Measurements from ENCODE around the gene ALDH16A1. TPM values are rescaled to one million over a fixed set of nuclear protein-coding genes. Genes with fewer than 3 reads are reported as not detected.

ALDH16A1 gene
- total RNA-seq, 4 donors from 2014 or later: 33.8 to 53.6 (median 49.1) TPM

DNA sequence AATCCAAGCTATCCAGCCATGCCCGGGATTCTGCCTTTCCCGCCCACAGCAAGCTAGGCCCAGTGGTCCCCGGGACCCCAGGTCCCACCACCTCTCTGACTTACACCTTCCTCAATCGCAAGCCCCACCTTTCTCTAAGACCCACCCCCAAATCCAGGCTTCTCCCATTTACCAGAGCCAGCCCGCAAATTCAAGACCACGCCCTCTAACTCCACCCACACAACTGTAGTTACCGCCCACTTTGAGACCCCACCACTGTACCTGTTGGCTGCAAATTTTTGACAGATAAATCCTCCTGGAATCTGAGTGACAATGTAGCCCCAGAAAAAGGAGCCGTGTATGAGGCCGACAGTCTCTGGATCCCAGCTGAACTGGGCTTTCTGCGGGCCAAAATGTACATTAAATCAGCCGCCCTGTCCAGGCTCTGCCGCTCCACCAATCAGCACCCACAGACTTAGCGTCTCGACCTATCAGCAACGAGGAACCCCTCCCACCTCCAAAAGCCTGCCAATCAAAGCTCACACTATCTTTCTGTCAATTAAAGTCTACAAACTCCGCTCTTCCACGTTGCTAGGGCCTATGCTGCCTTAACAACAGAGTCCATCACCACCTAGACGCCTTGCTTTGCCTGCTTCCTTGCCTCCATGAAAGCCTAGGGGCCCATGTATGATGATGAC is 18.0 kb upstream of the ALDH16A1 start:
- no peak for DNase-seq
- no peak overlapping the region for H3K27ac ChIP-seq
- H3K27me3 ChIP-seq: peaks cover 0 to 73% of the 10 kb centered on the region in 2 donors
- no peaks in the 10 kb centered on the region for H3K36me3 ChIP-seq
- H3K9me3 ChIP-seq: peaks cover 0 to 4% (median 0%) of the 10 kb centered on the region in 4 donors
- no peaks in the 10 kb centered on the region for H3K4me1 ChIP-seq
- no peak overlapping the region for H3K4me3 ChIP-seq
- no peak for TF ChIP-seq CTCF (IDR thresholded peaks at IDR 0.05)
- no peak for TF ChIP-seq POLR2A (IDR thresholded peaks at IDR 0.05)

DNA sequence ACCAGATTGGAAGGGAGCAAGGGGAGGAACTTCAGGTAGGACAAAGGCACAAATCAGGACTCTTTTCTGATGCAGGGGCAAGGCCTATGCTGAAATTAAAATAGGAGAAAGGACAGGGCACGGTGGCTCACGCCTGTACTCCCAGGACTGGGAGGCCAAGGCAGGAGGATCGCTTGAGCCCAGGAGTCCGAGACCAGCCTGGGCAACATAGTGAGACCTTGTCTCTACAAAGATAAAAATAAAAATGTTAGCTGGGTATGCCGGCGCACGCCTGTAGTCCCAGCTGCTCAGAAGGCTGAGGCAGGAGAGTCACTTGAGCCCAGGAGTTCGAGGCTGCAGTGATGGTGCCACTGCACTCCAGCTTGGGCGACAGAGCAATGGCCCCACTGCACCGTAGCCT is 17.4 kb upstream of the ALDH16A1 start:
- Histone ChIP-seq H3K27ac (no peak overlapping the region), H3K36me3 (no peaks in the 10 kb centered on the region), H3K4me1 (no peaks in the 10 kb centered on the region), H3K27me3 (peaks cover 0 to 73% of the 10 kb centered on the region in 2 donors), H3K9me3 (peaks cover 0 to 4% (median 0%) of the 10 kb centered on the region in 4 donors), H3K4me3 (no peak overlapping the region)
- no peak for DNase-seq
- TF ChIP-seq CTCF (IDR thresholded peaks at IDR 0.05) (no peak), POLR2A (IDR thresholded peaks at IDR 0.05) (no peak)

DNA sequence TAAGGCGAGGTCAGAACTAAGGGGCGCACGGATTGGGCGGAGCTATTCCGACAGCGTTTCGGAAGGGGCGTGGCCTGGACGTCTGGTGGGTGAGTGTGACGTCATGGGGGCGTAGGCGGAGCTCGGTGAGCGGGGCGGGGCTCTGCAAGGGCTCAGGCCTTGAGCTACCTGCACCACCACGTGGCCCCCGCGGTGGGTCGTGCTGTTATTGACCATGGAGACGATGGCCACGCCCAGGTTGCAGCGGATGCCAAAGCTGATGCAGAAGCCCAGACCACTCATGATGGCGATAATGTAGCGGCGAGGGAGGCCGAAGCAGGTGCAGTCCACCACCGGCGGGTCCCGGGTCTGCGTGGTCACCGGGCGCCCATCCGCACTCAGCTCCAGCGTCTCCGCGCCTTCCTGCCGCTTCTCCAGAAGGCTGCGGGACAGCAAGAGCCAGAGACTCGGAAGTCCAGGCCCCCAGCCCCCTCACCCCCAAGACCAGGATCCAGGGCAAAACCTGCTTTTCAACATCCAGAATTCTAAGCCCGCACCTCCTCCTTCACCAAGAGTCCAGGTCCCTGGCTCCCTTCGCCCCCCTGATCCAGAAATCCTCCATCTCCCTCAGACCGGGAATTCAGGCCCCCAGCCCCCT is 16.5 kb upstream of the ALDH16A1 start:
- peak in 1 of 3 donors; percentile 39 for DNase-seq

DNA sequence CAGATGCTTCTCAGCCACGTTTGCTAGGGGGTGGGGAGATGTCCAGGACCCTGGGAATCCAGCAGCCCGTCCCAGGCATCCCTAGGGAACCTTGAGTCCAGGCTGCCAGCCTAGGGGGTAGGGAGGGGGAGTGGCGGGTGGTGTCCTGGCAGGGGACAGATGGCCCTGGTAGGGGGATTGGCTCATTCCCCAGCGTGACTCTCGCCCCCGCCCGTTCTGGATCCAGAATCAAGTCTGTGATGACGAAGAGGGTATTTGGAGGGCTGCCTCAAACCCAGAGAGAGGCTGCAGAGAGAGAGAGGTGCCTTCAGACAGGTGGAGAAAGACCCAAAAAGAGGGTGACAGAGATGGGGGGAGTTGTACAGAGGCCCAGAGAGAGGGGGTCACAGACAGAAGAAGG is 15.8 kb upstream of the ALDH16A1 start:
- no peak overlapping the region for H3K27ac ChIP-seq
- no peak for TF ChIP-seq POLR2A (IDR thresholded peaks at IDR 0.05)
- TF ChIP-seq CTCF (IDR thresholded peaks at IDR 0.05): no peak
- H3K4me3 ChIP-seq: no peak overlapping the region
- peaks cover 0 to 4% (median 0%) of the 10 kb centered on the region in 4 donors for H3K9me3 ChIP-seq
- no peak for DNase-seq
- H3K36me3 ChIP-seq: no peaks in the 10 kb centered on the region
- peaks cover 0 to 8% (median 0%) of the 10 kb centered on the region in 4 donors for H3K4me1 ChIP-seq
- peaks cover 0 to 73% of the 10 kb centered on the region in 2 donors for H3K27me3 ChIP-seq

More for the DNA sequence above, 16.5 kb upstream of the ALDH16A1 start:
- Histone ChIP-seq H3K27ac (no peak overlapping the region), H3K4me3 (no peak overlapping the region), H3K9me3 (peaks cover 0 to 4% (median 0%) of the 10 kb centered on the region in 4 donors), H3K36me3 (no peaks in the 10 kb centered on the region), H3K4me1 (peaks cover 0 to 6% (median 0%) of the 10 kb centered on the region in 4 donors), H3K27me3 (peaks cover 0 to 73% of the 10 kb centered on the region in 2 donors)
- TF ChIP-seq POLR2A (IDR thresholded peaks at IDR 0.05) (no peak), CTCF (IDR thresholded peaks at IDR 0.05) (no peak)

DNA sequence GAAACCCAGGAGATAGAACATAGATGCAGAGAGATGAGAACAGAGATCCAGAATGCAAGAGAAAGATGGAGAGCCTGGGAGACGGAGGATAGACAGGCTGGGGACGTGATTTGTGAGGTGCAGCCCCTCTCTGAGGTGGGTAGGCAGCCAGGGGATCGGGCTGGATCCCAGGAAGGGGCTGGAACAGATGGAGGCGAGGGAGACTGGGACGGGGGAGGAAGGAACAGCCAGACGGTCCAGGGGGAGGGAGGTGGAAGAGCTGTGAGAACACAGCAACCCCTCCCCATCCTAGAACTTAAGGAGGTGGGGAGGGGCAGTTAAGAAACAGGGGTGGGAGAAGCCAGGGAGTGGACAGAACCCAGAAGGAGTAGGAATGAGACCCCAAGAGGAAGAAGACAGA is 14.8 kb upstream of the ALDH16A1 start:
- H3K4me1 ChIP-seq: peaks cover 0 to 12% (median 0%) of the 10 kb centered on the region in 4 donors
- H3K27me3 ChIP-seq: peaks cover 0 to 65% of the 10 kb centered on the region in 2 donors
- peaks cover 0 to 4% (median 0%) of the 10 kb centered on the region in 4 donors for H3K9me3 ChIP-seq
- TF ChIP-seq POLR2A (IDR thresholded peaks at IDR 0.05): no peak
- no peak for TF ChIP-seq CTCF (IDR thresholded peaks at IDR 0.05)
- no peak overlapping the region for H3K27ac ChIP-seq
- DNase-seq: no peak
- no peaks in the 10 kb centered on the region for H3K36me3 ChIP-seq
- no peak overlapping the region for H3K4me3 ChIP-seq
